ENCODE results near the gene ASCL2.

The ASCL2 gene

DNA sequence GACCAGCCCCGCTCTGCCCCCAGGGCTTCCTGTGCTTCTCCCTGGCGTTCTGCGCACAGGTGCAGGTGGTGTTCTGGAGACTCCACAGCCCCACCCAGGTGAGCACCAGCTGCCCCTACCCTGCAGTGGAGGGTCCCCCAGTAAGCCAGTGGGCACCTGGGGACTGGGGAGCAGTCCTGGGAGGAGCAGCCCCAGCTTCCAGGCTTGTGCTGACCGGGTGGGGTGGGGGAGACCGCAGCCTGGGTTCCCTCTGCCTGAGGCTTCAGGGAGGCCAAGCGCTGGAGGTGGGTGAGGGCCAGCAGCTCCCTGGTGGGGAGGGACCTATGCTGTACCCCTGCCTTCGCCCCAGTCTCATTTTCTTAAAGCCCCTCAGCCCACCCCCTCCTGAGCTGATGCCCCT lies 38.3 kb upstream of the ASCL2 start:
- no peak for DNase-seq (ENCODE audit: low spot score)

DNA sequence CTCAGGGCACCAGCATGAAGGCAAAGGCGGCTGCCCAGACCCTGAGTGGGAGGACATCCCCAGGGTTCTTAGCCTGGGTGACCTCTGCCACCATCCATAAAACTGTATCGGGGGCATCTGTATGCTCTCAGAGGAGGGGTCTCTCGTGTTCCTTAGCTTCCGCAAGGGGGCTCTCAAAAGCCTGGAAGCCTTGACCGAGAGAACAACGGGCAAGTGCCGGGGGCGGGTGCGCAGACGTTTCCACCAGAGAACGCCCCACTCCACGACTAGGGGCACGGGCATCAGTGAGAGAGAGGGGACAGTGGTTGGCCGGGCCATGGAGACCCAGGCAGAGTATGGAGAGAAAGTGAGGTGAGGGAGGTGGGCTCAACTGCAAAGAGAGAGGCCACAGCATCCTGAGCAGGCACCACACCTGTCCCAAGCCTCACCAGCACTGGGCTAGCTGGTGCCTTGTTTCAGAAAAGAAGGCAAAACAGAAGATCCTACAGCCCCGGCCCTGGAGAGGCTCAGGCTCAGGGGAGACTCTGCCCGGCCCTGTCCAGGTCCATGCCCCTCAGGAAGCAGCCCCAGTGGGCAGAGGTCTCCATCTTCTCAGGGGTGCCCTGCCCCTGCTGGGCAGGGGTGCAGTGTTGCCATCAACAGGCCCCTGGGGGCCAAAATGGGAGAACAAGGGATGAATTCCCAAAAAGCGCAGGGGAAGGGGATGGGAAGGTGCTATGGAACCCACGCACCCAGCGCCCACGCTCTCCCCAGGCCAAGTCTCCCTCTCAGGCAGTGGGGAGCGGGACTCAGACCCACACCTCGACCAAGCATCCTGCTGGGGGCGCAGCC lies 37.3 kb upstream of the ASCL2 start:
- DNase-seq (ENCODE audit: low spot score) = no peak

DNA sequence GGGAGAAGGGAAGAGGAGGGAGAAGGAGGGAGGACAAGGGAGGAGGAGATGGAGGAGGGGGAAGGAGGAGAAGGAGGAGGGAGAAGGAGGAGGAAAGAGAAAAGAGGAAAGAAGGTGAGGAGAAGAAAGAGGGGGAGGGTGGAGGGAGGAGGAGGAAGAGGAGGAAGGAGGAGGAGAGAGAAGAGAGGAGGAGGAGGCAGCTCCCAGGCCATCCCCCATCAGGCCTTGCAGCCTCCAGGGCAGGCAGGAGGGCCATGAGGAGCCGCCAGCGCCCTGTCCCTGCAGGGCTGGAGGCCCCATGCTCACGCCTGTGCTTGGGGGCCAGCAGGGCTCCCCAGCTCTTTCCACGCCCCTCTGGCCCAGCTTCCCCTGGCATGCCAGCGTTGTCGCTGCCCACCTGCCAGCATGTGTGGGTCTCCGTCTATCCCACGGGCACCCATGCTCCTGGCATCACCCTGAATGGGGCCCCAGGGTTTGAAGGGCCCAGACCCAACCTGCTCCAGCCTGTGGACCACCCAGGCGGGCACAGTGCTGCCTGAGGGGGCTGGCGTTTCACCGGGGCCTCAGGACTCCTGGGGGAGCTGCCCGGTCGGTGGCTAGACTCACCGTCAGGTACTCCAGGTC lies 36.6 kb upstream of the ASCL2 start:
- DNase-seq (ENCODE audit: low spot score) = no peak

DNA sequence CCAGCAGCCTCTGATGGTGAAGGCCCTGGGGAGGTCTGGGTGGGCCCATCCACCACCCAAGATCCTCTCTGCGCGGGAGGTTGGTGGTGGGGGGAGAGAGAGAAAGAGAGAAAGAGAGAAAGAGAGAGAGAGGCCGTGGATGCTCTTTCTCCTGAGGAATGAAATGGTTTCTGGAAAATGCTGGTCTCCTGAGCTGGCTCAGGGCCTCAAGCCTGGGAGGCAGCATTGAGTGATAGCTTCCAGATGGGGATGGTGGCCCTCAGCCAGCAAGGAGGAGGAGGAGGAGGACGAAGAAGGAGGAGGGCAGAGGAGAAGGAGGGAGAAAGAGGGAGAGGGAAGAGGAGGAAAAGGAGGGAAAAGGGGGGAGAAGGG lies 36.0 kb upstream of the ASCL2 start:
- no peak for DNase-seq (ENCODE audit: low spot score)

DNA sequence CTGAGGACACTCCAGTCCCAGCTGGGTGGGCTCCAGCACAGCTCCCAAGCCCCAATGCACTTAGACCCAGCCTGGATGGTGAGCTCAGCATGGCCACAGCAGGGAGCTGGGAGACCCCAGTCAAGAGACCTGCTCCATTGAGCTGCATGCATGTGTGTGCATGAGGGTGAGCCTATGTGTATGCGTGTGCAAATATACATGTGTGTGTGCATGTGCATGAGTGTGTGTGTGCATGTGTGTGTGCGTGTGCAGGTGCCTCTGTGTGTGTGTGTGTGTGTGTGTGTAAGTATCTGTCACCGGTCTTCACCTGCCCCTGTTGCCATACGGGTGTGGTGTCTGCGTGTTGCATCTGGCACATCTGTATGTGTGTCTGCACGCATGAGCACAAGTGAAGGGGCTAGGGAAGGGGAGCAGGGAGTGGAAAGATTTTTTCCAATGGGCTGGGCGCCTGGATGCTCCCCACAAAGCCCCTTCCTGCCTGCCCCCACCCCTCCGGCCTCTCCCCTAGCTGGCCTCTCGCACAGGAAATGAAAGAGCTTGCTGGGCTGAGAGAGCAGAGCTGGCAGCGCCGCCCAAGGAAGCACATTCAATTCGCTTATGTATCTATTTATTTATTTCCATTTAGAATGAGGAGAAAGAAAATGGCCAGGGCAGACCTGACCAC lies 35.5 kb upstream of the ASCL2 start:
- DNase-seq (ENCODE audit: low spot score) = no peak

DNA sequence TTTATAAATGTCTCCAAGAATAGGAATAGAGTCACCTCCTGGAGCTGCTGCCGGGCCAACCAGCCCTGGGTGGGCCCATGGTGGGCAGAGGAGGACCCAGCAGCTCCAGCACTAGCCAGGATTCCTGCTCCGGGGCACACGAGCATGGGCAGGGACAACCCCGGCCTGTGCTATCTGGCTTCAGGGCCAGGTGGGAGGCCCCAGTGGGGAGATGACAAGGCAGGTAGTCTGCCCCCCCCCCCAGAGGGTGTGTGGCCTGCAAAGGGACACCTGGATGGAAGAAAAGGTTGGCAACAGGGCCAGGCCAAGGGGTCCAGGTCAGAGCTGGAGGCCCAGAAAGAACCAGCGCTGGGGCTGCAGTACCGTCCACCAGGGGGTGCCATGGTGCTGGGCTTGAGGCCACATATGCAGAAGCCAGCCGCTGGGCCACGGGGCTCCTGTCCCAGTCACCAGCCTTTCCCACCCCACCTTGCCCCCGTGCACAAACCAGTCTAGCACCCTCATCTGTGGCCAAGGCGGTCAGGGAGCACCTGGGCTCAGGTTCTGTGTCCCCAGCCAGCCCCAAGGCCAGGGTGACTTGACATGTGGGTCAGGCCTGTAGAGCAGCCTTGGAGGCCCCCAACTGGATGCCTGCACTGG lies 34.9 kb upstream of the ASCL2 start:
- peak; percentile 85 for DNase-seq (ENCODE audit: low spot score)

DNA sequence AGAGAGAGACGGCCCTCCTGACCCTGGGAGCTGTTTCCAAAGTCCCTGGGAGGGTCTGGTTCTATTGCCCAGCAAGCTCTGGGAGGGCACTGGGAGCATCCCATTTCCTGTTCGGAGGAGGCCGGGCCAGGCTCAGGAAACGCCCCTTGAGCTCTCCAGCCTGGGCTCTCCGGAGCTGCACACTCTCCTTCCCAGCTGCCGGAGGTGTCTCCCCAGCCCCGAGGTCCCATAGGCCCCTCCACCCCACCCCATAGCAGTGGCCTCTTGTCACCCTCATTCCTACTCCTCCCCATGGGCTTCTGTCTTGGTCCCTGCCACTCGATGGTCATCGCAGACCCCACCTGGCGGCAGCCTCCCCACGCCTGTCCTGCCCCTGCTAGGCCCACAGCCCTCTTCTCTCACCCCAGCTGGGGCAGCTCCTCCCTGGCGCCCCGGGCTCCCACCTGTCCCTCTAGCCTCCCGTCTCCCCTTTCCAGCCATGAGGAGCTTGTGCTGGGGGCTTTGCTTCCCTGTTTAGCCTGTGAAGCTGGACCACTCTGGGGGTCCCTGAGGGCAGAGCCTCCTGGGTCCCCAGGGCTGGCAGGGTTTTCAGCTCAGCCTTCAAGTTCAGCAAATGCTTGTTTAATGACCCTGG lies 34.2 kb upstream of the ASCL2 start:
- DNase-seq (ENCODE audit: low spot score) = peak; percentile 15

DNA sequence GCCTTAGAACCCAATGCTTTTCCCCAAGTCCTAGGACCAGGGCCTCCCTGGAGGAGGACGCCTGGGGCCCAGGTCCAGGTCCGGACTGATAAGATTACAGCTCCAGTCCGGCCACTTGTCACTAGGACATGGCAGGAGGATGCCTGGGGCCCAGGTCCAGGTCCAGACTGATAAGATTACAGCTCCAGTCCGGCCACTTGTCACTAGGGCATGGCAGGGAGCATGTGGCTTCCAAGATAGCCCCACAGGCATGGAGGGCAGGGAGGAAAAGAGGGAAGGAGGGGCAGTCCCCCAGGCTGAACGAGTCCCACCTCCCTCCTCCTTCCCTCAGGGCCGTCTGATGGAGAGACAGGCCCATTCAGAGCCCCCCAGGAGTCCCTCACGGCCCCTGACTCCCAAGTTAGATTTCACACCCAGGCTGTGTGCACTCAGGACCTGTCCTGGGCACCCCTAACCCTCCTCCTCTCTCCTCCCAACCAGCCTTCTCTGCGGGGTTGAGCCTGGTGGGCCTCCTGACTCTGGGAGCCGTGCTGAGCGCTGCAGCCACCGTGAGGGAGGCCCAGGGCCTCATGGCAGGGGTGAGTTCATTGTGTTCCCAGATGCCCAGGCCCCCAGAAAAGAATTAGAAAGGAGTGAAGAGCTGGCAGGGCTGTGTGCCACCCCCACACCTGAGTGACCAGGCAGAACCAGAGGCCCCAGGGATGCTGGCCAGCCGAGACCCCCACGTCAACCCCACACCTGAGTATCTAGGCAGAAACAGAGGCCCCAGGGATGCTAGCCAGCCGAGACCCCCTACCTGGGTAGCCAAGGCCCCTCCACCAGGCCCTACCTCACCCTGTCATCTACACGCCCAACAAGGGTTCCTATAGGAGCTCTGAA lies 33.5 kb upstream of the ASCL2 start:
- peak; percentile 69 for DNase-seq (ENCODE audit: low spot score)

DNA sequence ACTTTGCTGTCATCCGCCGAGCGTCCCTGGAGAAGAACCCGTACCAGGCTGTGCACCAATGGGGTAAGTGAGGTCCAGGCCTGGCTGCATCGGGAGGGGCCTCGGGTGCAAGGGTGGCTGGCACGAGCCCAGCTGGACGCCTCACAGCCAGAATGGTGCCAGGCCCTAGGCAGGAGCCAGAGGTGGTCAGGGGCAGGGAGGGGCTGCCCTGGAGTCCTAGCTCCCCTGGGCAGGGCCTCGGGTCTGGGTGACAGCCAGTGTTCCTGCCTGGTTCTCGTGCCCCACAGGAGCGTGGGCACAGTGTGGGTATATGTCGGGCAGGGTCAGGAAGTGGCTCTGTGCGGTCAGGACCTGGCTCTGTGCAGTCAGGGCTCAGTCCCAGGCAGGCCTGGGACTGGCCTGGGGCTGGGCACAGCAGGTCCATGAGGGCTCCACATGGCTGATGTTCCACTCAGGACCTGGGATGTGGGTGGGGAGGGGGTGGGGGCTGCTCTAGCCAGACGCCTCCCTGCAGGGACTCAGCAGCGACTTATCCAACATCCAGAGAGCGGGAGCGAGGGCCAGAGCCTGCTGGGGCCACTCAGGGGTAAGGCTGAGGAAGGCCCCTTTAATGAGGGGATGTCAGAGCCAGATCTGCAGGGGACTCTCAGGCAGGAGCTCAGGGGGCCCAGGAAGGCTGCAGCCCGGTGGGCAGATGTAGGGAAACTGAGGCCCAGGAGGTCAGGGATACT lies 32.7 kb upstream of the ASCL2 start:
- DNase-seq (ENCODE audit: low spot score) = peak; percentile 63

DNA sequence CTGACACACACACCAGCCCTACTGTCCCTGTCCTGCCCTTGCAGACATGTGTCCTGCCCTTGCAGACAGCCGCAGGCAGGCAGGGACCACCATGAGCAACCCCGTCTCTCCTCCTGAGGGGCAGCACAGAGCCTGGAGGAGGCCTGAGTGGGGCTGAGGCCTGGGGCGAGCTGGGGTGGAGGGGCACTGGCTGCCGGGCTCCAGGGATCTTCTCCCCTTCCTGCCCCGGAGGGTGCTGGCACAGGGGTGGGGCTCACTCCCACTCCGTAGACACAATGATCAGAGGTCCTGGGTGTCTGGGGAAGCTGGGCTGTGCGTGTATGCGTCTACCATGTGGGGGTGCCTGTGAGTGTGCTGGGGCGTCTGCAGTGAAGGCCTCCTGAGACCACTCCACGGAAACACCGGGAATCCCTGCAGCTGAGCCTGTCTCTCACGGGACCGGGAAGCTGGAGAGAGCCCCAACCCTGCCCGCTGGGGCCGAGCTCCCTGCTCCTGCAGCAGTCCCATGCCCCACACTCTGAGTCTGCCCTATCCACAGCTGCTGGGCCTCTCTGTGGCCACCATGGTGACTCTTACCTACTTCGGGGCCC lies 32.0 kb upstream of the ASCL2 start:
- peak; percentile 52 for DNase-seq (ENCODE audit: low spot score)

DNA sequence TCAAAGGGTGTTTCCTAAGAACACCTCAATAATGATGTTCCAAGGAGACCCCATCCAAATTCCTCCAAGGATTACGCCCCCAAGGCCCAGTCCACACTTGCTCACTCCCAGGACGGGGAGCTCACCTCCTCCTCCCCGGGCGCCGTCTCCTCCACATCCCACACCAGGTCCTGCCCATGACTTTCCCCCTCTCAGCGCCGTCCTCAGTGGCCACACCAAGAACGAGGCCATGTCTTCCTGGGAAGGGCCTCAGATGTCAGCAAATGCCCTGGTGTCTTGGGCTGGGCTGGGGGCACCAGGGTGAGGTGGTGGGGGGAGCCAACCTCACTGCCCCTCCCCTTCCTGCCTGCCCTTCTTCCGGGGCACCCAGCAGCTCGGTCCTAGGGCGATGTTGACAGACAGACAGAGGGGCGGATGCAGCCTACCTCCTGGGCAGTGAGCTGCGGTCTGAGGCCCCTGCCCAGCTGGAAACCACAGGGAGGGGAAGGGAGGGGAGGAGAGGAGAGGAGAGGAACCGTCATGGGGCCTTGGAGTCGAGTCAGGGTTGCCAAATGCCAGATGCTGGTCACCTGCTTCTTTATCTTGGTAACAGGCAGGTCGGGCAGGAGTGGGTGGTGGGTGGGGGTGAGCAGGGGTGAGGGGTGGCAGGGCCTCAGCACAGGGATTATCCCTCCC lies 31.4 kb upstream of the ASCL2 start, which contains the start of the genes C11orf21 and TSPAN32:
Gene C11orf21 (minus strand): TSS at position 288 of the 675 bp plus-strand sequence. CDS start 110 bp downstream, at position 178.
Gene TSPAN32 (plus strand): TSS at position 383 of the 675 bp plus-strand sequence. CDS start 137 bp downstream, at position 520.
- DNase-seq (ENCODE audit: low spot score) = peak; percentile 50

DNA sequence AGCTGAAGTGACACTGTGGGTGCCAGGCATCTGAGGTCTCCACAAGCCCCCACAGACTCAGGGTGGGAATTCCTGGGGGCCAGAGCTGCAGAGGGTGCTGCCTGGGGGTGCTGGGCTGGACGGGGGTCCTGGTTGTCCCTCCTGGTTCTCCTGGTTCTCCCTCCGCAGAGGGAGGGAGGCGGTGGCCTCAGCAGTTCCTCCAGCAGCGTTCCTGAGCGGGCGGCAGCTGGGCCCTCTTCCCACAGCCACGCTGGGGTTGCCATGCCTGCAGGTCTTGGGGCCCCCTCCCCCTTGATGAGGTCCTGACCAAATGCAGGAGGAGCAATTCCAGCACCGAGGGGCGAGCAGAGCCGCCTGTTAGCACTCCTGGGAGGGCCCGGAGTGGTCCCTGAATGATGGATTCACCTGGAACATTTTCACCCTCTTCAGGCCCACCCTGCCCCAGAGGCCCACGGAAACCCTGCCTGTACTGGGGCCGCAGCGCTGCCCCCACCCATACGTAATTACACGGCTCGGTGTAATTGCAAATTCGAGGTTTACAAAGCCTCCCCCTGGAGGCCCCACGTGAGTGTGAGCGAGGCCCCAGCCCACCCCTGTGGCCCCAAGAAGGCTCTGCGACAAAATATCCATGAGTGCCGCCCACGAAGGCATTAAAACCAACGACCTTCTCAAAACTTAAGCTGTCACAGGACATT lies 30.7 kb upstream of the ASCL2 start:
- DNase-seq (ENCODE audit: low spot score) = no peak

DNA sequence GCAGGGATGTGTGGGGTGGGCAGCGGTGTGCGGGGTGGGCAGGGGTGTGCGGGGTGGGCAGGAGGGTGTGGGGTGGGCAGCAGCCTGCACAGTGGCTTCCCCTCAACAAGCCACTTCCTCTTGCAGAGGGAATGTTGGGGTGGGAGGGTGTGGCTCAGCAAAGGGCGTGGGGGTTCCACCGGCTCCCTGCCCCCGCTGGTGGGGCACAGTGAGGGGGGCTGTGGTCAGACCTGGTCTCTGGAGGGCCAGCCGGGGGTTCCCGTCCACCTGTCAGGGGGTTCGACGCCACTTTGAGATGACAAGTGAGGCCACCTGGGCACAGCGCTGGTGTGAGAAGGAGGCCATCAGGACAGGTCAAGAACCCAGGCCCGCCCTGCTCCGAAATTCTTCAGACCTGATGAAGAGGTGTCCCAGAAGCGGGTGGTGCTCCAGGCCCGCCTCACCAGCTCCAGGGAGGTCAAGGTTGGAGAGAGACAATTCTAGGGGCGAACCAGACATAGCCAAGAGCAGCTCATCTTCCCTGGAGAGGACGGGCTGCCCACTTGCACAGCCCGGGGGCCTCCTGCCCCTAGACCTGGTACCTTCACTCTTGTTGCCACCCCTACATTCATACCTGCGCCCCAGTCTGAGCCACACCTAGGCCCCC lies 30.0 kb upstream of the ASCL2 start:
- peak; percentile 12 for DNase-seq (ENCODE audit: low spot score)

DNA sequence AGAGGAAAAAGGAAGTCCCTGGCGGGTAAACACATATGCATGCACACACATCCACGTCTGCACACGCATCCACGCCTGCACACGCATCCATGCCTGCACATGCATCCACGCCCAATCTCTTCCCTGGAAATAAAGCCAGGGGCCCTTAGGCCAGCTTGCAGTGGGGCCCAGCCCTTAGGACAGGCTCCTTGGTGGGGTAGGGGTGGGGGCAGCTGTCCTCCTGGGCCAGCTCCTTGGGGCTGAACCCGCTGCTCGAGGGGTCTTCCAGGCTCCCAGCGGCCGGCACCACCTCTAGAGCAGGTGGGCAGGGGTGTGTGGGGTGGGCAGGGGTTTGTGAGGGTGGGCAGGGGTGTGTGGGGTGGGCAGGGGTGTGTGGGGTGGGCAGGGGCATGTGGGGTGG lies 29.4 kb upstream of the ASCL2 start:
- DNase-seq (ENCODE audit: low spot score) = no peak

DNA sequence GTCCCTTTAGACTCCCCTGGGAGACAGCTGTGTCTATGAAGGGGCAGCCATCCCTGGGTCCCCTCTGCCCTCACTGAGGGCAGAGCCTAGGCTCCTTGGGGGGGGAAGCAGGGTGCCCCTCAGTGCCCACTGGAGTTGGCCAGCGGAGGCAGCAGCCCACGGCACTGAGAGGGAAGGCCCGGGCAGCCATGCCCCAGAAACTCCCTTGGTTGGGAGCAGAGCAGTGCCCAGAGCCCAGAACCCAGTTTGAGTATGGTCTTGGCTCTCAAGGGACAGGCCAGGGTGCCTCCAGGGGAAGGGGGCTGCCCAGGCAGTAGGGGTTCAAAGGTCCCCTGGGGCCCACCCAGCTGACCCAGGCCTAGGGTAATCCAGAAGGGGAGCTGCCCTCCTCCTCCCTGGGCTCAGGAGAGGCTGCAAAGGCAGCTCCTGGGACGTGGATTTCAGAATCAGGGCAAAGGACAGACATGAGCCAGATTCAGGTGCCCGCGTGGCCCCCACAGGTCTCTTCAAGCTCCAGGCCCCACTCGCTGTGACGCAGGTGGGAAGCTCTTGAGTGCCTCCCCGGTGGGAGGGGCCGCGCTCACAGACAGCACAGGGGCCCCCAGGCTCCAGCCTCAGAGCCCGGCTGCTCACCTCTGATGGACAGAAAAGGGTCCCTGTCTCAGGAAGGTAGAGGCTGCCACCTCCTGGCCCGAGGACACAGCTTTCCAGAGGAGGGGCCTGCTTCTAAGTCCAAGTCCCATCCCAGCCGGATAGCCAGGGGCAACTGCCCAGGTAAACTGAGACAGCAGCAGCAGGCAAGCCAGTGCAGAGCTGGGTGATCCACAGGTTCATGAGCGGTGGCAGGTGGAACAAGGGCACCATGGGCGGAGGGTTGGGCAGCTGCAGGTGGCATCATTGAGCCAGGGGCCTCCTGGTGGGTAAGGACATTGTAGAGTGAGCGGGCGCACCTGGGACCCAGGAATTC lies 28.7 kb upstream of the ASCL2 start:
- peak; percentile 11 for DNase-seq (ENCODE audit: low spot score)

DNA sequence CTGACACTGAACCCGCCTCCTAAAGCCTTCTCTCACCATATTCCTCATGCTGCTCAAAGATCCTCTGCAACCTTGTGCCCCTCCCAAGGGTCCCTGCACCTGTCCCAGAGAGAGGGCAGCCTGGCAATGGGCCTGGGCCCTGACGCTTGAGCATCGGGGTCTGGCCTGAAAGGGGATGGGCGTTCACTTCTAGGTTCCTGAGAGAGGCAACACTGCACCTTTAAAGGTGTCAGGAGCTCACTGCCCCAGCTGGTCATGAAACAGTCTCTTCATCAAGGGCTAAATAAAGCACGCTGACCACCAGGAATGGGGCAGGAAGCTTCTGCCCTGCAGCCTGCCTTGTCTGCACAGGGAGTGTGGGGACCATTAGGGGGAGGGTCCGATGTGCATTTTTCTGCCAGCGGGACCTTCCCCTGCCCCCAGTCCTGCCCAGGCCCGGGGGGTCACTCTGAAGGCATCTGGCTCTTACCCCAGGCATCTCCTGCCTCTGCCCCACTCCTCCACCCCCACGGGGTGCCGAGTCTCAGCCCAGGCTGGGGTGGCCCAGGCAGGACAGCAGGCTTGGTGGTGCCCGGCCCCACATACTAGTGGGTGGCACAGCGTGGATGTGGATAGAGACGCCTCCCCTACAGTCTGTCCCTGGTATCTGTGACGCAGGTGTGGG lies 27.9 kb upstream of the ASCL2 start:
- no peak for DNase-seq (ENCODE audit: low spot score)
